Nephron progenitor cell (in vitro differentiated cells): ENCODE measurements around the gene TMED10.

ENCODE experiments used
- DNase-seq: peaks from one replicate; pipeline ENCODE4 v3.0.0; 2021
- H3K27ac Mint-ChIP-seq: 2 replicates; pipeline ENCODE4 v1.8.0; 2021; ENCODE audit warnings: mild to moderate bottlenecking, moderate library complexity, mixed read lengths
- H3K27me3 Mint-ChIP-seq: 2 replicates; pipeline ENCODE4 v1.8.0; 2021; ENCODE audit warnings: mild to moderate bottlenecking, low read depth, mixed read lengths; ENCODE audit not compliant: poor library complexity
- H3K36me3 Mint-ChIP-seq: 2 replicates; pipeline ENCODE4 v1.8.0; 2021; ENCODE audit warnings: low read depth, mixed read lengths
- H3K4me1 Mint-ChIP-seq: 2 replicates; pipeline ENCODE4 v1.8.0; 2021; ENCODE audit warnings: mixed read lengths
- H3K4me3 Mint-ChIP-seq: 2 replicates; pipeline ENCODE4 v1.8.0; 2021; ENCODE audit warnings: mild to moderate bottlenecking, moderate library complexity, mixed read lengths
- H3K9me3 Mint-ChIP-seq: 2 replicates; pipeline ENCODE4 v1.8.0; 2021; ENCODE audit warnings: mild to moderate bottlenecking, moderate library complexity, mixed read lengths
- CTCF ChIP-seq: fragments of 200-600 bp; sonication (generic); IDR thresholded peaks from 2 replicates; pipeline ENCODE4 v1.5.0; 2021; ENCODE audit warnings: antibody characterized with exemption

TMED10 gene

GRCh38 chr14:75113932-75114539 is 62.4 kb downstream of the TMED10 start:
- no peak overlapping the region for H3K27ac Mint-ChIP-seq
- no peak for TF ChIP-seq CTCF
- no peaks in the 10 kb centered on the region for H3K4me1 Mint-ChIP-seq
- no peaks in the 10 kb centered on the region for H3K9me3 Mint-ChIP-seq
- H3K36me3 Mint-ChIP-seq: peaks cover 71% of the 10 kb centered on the region
- DNase-seq: no peak
- H3K27me3 Mint-ChIP-seq: peaks cover 4% of the 10 kb centered on the region
- H3K4me3 Mint-ChIP-seq: no peak overlapping the region

GRCh38 chr14:75109877-75110276 is 66.5 kb downstream of the TMED10 start:
- Mint-ChIP-seq H3K27ac (no peak overlapping the region), H3K4me3 (no peak overlapping the region), H3K27me3 (peaks cover 4% of the 10 kb centered on the region), H3K9me3 (no peaks in the 10 kb centered on the region), H3K36me3 (peaks cover 78% of the 10 kb centered on the region), H3K4me1 (no peaks in the 10 kb centered on the region)
- TF ChIP-seq CTCF: no peak
- no peak for DNase-seq

- Mint-ChIP-seq H3K27ac (peak overlapping the region; percentile 70), H3K9me3 (no peaks in the 10 kb centered on the region), H3K36me3 (peaks cover 86% of the 10 kb centered on the region), H3K27me3 (peaks cover 4% of the 10 kb centered on the region), H3K4me3 (no peak overlapping the region), H3K4me1 (no peaks in the 10 kb centered on the region)
- no peak for DNase-seq
- TF ChIP-seq CTCF: no peak
Observed at GRCh38 chr14:75107186-75107585, 69.2 kb downstream of the TMED10 start.

- Mint-ChIP-seq H3K4me3 (no peak overlapping the region), H3K27me3 (no peaks in the 10 kb centered on the region), H3K4me1 (no peaks in the 10 kb centered on the region), H3K36me3 (peaks cover 84% of the 10 kb centered on the region), H3K9me3 (no peaks in the 10 kb centered on the region), H3K27ac (no peak overlapping the region)
- no peak for DNase-seq
- TF ChIP-seq CTCF: no peak
Observed at GRCh38 chr14:75101491-75101890, 74.9 kb downstream of the TMED10 start.

- no peaks in the 10 kb centered on the region for H3K4me1 Mint-ChIP-seq
- peak overlapping the region; percentile 21 for H3K27ac Mint-ChIP-seq
- H3K9me3 Mint-ChIP-seq: no peaks in the 10 kb centered on the region
- no peaks in the 10 kb centered on the region for H3K27me3 Mint-ChIP-seq
- TF ChIP-seq CTCF: no peak
- no peak for DNase-seq
- H3K4me3 Mint-ChIP-seq: no peak overlapping the region
- peaks cover 82% of the 10 kb centered on the region for H3K36me3 Mint-ChIP-seq
Observed at GRCh38 chr14:75098682-75099081, 77.7 kb downstream of the TMED10 start.

- Mint-ChIP-seq H3K4me3 (no peak overlapping the region), H3K4me1 (no peaks in the 10 kb centered on the region), H3K27ac (no peak overlapping the region), H3K27me3 (no peaks in the 10 kb centered on the region), H3K9me3 (no peaks in the 10 kb centered on the region), H3K36me3 (peaks cover 80% of the 10 kb centered on the region)
- no peak for TF ChIP-seq CTCF
- no peak for DNase-seq
Observed at GRCh38 chr14:75098212-75098611, 78.2 kb downstream of the TMED10 start.
